Measurements from ENCODE around the gene USE1. TPM values are rescaled to one million over a fixed set of nuclear protein-coding genes. Genes with fewer than 3 reads are reported as not detected.

Gene USE1
- total RNA-seq, 1 donor from 2014 or later: 19.8 TPM

DNA sequence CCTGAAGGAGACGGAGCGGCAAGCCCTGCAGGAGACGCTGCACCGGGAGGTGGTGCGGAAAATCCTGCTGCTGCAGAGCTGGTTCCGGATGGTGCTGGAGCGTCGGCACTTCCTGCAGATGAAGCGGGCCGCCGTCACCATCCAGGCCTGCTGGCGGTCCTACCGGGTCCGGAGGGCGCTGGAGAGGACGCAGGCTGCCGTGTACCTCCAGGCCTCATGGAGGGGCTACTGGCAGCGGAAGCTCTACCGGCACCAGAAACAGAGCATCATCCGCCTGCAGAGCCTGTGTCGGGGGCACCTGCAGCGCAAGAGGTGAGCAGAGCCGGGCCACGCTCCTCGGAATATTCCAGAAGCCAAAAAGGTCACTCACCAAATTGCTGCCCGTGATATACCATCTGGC is 22.4 kb upstream of the USE1 start:
- H3K27me3 Mint-ChIP-seq (ENCODE audit: low read depth, unreplicated experiment): no peaks in the 10 kb centered on the region
- peaks cover 2% of the 10 kb centered on the region for H3K9me3 Mint-ChIP-seq (ENCODE audit: unreplicated experiment)
- Histone ChIP-seq H3K27ac (ENCODE audit: low read depth, low read length) (no peak overlapping the region), H3K9me3 (ENCODE audit: insufficient read depth, low read depth, low read length) (no peaks in the 10 kb centered on the region), H3K9ac (ENCODE audit: low read length) (no peak overlapping the region), H3K27me3 (ENCODE audit: insufficient read depth, low read length) (no peaks in the 10 kb centered on the region), H3K4me3 (ENCODE audit: insufficient read depth, low read depth, low read length) (no peak overlapping the region), H3K79me2 (ENCODE audit: insufficient read depth, low read length) (no peaks in the 10 kb centered on the region), H2AFZ (ENCODE audit: low read depth, low read length) (no peak overlapping the region), H4K20me1 (ENCODE audit: insufficient read depth, low read length) (peaks cover 4% of the 10 kb centered on the region), H3K36me3 (ENCODE audit: insufficient read depth, low read length) (peaks cover 32% of the 10 kb centered on the region), H3K4me1 (ENCODE audit: insufficient read depth, low read length) (no peaks in the 10 kb centered on the region), H3K4me2 (ENCODE audit: low read length) (no peak overlapping the region)
- no peaks in the 10 kb centered on the region for H3K4me1 Mint-ChIP-seq (ENCODE audit: low read depth, unreplicated experiment)
- DNase-seq (ENCODE audit: low read depth): no peak
- TF ChIP-seq CTCF (IDR thresholded peaks at IDR 0.05; ENCODE audit: insufficient read depth, low read depth, low read length) (no peak), EZH2 (IDR thresholded peaks at IDR 0.05; ENCODE audit: insufficient read depth, low read length) (no peak)
- no peak overlapping the region for H3K27ac Mint-ChIP-seq (ENCODE audit: unreplicated experiment)
- no peak for FAIRE-seq
- peaks cover 16% of the 10 kb centered on the region for H3K36me3 Mint-ChIP-seq (ENCODE audit: low read depth, unreplicated experiment)
- no peak overlapping the region for H3K4me3 Mint-ChIP-seq (ENCODE audit: unreplicated experiment)

DNA sequence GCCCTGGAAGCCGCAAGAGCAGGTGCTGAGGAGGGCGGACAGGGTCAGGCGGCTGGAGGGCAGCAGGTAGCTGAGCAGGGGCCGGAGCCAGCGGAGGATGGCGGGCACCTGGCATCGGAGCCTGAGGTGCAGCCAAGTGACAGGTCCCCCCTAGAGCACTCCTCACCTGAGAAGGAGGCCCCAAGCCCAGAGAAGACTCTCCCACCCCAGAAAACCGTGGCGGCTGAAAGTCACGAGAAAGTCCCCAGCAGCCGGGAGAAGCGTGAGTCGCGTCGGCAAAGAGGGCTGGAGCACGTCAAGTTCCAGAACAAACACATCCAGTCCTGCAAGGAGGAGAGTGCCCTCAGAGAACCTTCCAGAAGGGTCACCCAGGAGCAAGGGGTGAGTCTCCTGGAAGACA is 20.5 kb upstream of the USE1 start:
- peaks cover 23% of the 10 kb centered on the region for H3K36me3 ChIP-seq (ENCODE audit: insufficient read depth, low read length)

More for the DNA sequence above, 20.5 kb upstream of the USE1 start:
- Histone ChIP-seq H3K9ac (ENCODE audit: low read length) (no peak overlapping the region), H3K79me2 (ENCODE audit: insufficient read depth, low read length) (no peaks in the 10 kb centered on the region), H3K4me3 (ENCODE audit: insufficient read depth, low read depth, low read length) (no peak overlapping the region), H2AFZ (ENCODE audit: low read depth, low read length) (no peak overlapping the region), H3K27ac (ENCODE audit: low read depth, low read length) (no peak overlapping the region), H3K9me3 (ENCODE audit: insufficient read depth, low read depth, low read length) (no peaks in the 10 kb centered on the region), H3K4me2 (ENCODE audit: low read length) (no peak overlapping the region), H3K27me3 (ENCODE audit: insufficient read depth, low read length) (no peaks in the 10 kb centered on the region), H3K4me1 (ENCODE audit: insufficient read depth, low read length) (no peaks in the 10 kb centered on the region), H4K20me1 (ENCODE audit: insufficient read depth, low read length) (peaks cover 4% of the 10 kb centered on the region)
- DNase-seq (ENCODE audit: low read depth): no peak
- peaks cover 26% of the 10 kb centered on the region for H3K36me3 Mint-ChIP-seq (ENCODE audit: low read depth, unreplicated experiment)
- TF ChIP-seq CTCF (IDR thresholded peaks at IDR 0.05; ENCODE audit: insufficient read depth, low read depth, low read length): no peak
- TF ChIP-seq EZH2 (IDR thresholded peaks at IDR 0.05; ENCODE audit: insufficient read depth, low read length): no peak
- H3K4me3 Mint-ChIP-seq (ENCODE audit: unreplicated experiment): no peak overlapping the region
- no peak overlapping the region for H3K27ac Mint-ChIP-seq (ENCODE audit: unreplicated experiment)
- H3K9me3 Mint-ChIP-seq (ENCODE audit: unreplicated experiment): peaks cover 2% of the 10 kb centered on the region
- FAIRE-seq: no peak
- H3K4me1 Mint-ChIP-seq (ENCODE audit: low read depth, unreplicated experiment): no peaks in the 10 kb centered on the region
- no peaks in the 10 kb centered on the region for H3K27me3 Mint-ChIP-seq (ENCODE audit: low read depth, unreplicated experiment)
